Right cardiac atrium (tissue), 5 donors: ENCODE results near the gene KLC3. TPM values are rescaled to one million over a fixed set of nuclear protein-coding genes. Genes with fewer than 3 reads are reported as not detected.

Experiments used
- ATAC-seq, 2 donors: fragments of 200-7000 bp; cut with Tn5 transposase; one replicate each; pipeline versions ENCODE4 v1.8.0 to v1.9.1; 2020; ENCODE audit warnings: moderate library complexity in 2 of 2, mild to moderate bottlenecking in 1 of 2
- DNase-seq, 3 donors: peaks; one replicate each; pipeline ENCODE4 v3.0.0-alpha.2; 2020
- H3K27ac ChIP-seq: one replicate; pipeline ENCODE4 v1.5.1; 2013; ENCODE audit warnings: mild to moderate bottlenecking, low read length, control low read depth, moderate library complexity
- H3K27me3 ChIP-seq: one replicate; pipeline ENCODE4 v1.6.1; 2013; ENCODE audit not compliant: control insufficient read depth, insufficient read depth
- H3K4me1 ChIP-seq: one replicate; pipeline ENCODE4 v1.6.1; 2013; ENCODE audit warnings: low read length; ENCODE audit not compliant: control insufficient read depth, insufficient read depth
- H3K4me3 ChIP-seq: one replicate; pipeline ENCODE4 v1.5.1; 2013; ENCODE audit warnings: low read length, control low read depth
- H3K9me3 ChIP-seq: one replicate; pipeline ENCODE4 v1.6.1; 2013; ENCODE audit warnings: low read length; ENCODE audit not compliant: control insufficient read depth
- WGBS: extraction: QIAGEN DNeasy Blood & Tissue Kit; methylation state at CpG from one replicate; pipeline ENCODE4 v1.1.7; 2013; 5-methylcytosine and 5-hydroxymethylcytosine counted together
- intact Hi-C, 4 donors: fragments of 100-400 bp; cut with DNase I; formaldehyde crosslinking; loops; one replicate each; pipeline versions ENCODE4 v1.11.0 to v1.14.0; 2022 to 2023
- polyA plus RNA-seq: library from polyadenylated mRNA; stranded (reverse); fragments of 200-250 nt; gene quantifications from one replicate; pipeline ENCODE4 v1.2.3, GENCODE V29; 2013
- total RNA-seq, 4 donors: library from RNA; stranded (reverse); fragmentation: NEBNext Ultra II Directional; extraction: Animal tissue kit (Norgen Biotek cat#: 25700); gene quantifications; one replicate each; pipeline ENCODE4 v1.2.1, GENCODE V29; 2021
- donor health status: healthy with polysubstance abuse.
- donor health status: DM: no; HTN: yes; CAD: no.
- donor health status: DM: no; HTN: no; CAD: no.
- donor health status: DM: no; HTN: yes; CAD: no; lungs with severe emphysema.
- donor health status: DM: yes; HTN: yes; CAD: no.

The KLC3 gene
- total and polyA plus RNA-seq, 5 donors: 0.18 TPM; not detected in 4

GRCh38 chr19:45315304-45315703, 25.2 kb upstream of the KLC3 start:
- H3K4me1 ChIP-seq: no peaks in the 10 kb centered on the region
- H3K4me3 ChIP-seq: no peak overlapping the region
- H3K27ac ChIP-seq: no peak overlapping the region
- DNase-seq (peak in 2 of 3 donors; percentile 50 to 52), ATAC-seq (no peak)
- WGBS: 68% methylated on average over 21 of the region's 21 CpGs
- H3K27me3 ChIP-seq: no peaks in the 10 kb centered on the region
- H3K9me3 ChIP-seq: no peaks in the 10 kb centered on the region
- intact Hi-C loops: no loop called here

GRCh38 chr19:45320997-45321775, 19.4 kb upstream of the KLC3 start:
- Histone ChIP-seq H3K4me1 (peaks cover under 1% of the 10 kb centered on the region), H3K27ac (peak overlapping the region; percentile 71), H3K4me3 (peak overlapping the region; percentile 50), H3K27me3 (no peaks in the 10 kb centered on the region), H3K9me3 (no peaks in the 10 kb centered on the region)
- no peak for DNase-seq
- intact Hi-C loops: no loop called here
- WGBS: 65% methylated on average over 12 of the region's 12 CpGs
- no peak for ATAC-seq

DNA sequence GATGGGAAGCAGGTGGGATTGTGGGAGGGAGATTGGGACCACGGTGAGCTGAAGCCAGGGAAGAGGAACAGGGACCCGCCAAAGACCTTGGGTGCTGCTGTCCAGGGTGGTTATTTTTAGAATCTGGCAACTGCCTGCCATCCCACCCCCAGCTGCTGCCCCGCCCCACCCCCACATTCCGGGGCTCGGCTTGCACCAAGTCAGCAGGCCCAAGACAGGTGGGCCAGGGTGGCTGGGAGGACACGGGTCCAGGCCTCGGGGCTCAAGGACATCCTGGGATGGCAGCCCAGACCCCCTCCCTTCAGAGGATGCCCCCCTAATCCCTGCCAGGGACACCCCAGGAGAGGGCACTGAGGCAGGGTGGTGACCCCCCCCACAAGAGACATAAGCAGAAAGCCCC, 18.7 kb upstream of the KLC3 start:
- Histone ChIP-seq H3K27me3 (no peaks in the 10 kb centered on the region), H3K4me1 (peaks cover 3% of the 10 kb centered on the region), H3K9me3 (no peaks in the 10 kb centered on the region), H3K4me3 (peak overlapping the region; percentile 50), H3K27ac (peak overlapping the region; percentile 73)
- WGBS: 41% methylated on average over 7 of the region's 7 CpGs
- peak; percentile 13 to 22 for ATAC-seq
- DNase-seq: peak; percentile 20 to 81 (median 72)
- intact Hi-C loops: no loop called here

- no peak for ATAC-seq
- Histone ChIP-seq H3K9me3 (no peaks in the 10 kb centered on the region), H3K27ac (peak overlapping the region; percentile 73), H3K4me3 (peak overlapping the region; percentile 50), H3K4me1 (peaks cover 3% of the 10 kb centered on the region), H3K27me3 (no peaks in the 10 kb centered on the region)
- intact Hi-C loops: no loop called here
- DNase-seq: no peak
- WGBS: 39% methylated on average over 11 of the region's 11 CpGs
Observed at GRCh38 chr19:45322311-45322710, 18.2 kb upstream of the KLC3 start.

DNA sequence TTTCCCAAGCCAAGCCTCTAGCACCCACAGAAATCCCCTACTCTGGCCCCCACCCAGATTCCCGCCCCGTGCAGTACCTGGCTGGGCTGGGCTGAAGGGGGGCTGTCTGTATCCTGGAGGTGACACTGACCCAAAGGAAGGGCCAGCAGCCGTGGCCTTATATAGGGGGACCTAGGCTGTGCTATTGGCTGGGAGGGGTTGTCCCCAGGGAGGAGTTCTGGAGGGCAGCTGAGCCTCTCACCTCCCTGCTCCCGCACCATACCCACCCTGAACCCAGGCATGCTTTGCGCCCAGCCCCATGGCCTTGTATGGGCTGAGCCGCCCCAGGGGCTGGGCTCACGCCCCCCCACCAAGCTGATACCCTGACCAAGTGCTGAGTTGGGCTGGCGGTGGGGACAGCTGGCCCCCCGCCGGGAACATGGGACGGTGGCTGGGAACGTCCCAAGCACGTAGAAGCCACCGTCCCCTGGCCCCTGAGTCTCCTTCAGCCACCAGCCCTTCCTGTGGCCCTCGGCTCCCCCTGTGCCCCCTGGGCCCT, 17.7 kb upstream of the KLC3 start, which contains the start of gene CKM:
TSS of gene CKM (minus strand) at position 132 of the 538 bp plus-strand sequence. CDS start 3,162 bp downstream, outside the sequence.
- 23% methylated on average over 15 of the region's 15 CpGs for WGBS
- Histone ChIP-seq H3K27ac (peak within 1 kb of the TSS; percentile 73), H3K9me3 (no peaks in the 10 kb centered on the region), H3K4me3 (peak within 1 kb of the TSS; percentile 50), H3K4me1 (peaks cover 3% of the 10 kb centered on the region), H3K27me3 (no peaks in the 10 kb centered on the region)
- ATAC-seq (peak; percentile 84), DNase-seq (peak; percentile 77 to 93 (median 90))
- intact Hi-C loops: no loop called here

DNA sequence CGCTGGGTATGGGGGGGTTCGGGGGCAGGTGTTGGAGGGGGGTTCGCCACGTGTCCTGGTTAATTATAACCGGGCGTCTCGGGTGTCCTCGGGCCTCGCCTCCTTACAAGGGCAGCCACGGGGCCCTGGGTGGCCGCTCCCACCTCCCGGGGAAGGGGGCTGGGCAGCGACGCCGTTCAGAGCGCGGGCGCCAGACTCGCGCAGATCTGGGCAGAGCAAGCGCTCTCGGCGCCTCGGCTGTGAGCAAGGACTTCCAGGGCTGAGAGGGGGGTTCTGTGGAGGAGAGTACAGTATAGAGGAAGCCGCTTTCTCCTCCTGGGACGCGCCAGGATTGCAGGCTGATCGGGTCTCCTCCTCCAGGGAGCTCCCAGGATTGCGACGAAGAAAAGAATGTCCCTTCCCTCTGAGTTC, 16.9 kb upstream of the KLC3 start:
- ATAC-seq: peak; percentile 74 to 75
- Histone ChIP-seq H3K27ac (peak overlapping the region; percentile 72), H3K27me3 (no peaks in the 10 kb centered on the region)

GRCh38 chr19:45324349-45324907, 16.1 kb upstream of the KLC3 start:
- peaks cover 3% of the 10 kb centered on the region for H3K4me1 ChIP-seq
- no peaks in the 10 kb centered on the region for H3K9me3 ChIP-seq
- intact Hi-C loops: no loop called here
- 58% methylated on average over 11 of the region's 11 CpGs for WGBS
- peak overlapping the region; percentile 44 for H3K4me3 ChIP-seq
- H3K27ac ChIP-seq: peak overlapping the region; percentile 72
- DNase-seq (no peak), ATAC-seq (no peak)
- no peaks in the 10 kb centered on the region for H3K27me3 ChIP-seq

More for the DNA sequence above, 16.9 kb upstream of the KLC3 start:
- 2% methylated on average over 30 of the region's 30 CpGs for WGBS
- DNase-seq: peak; percentile 70 to 92 (median 83)
- H3K4me1 ChIP-seq: peaks cover 3% of the 10 kb centered on the region
- H3K9me3 ChIP-seq: no peaks in the 10 kb centered on the region
- peak overlapping the region; percentile 44 for H3K4me3 ChIP-seq
- intact Hi-C loops: no loop called here

- Histone ChIP-seq H3K4me1 (peaks cover 3% of the 10 kb centered on the region), H3K4me3 (no peak overlapping the region), H3K27ac (no peak overlapping the region), H3K27me3 (no peaks in the 10 kb centered on the region), H3K9me3 (no peaks in the 10 kb centered on the region)
- ATAC-seq (no peak), DNase-seq (no peak)
- 77% methylated on average over 13 of the region's 13 CpGs for WGBS
- intact Hi-C loops: no loop called here
Observed at GRCh38 chr19:45327404-45328143, 13.0 kb upstream of the KLC3 start.

- no peaks in the 10 kb centered on the region for H3K9me3 ChIP-seq
- no peak overlapping the region for H3K27ac ChIP-seq
- H3K4me3 ChIP-seq: no peak overlapping the region
- intact Hi-C loops: no loop called here
- ATAC-seq (no peak), DNase-seq (no peak)
- H3K27me3 ChIP-seq: no peaks in the 10 kb centered on the region
- 85% methylated on average over 7 of the region's 7 CpGs for WGBS
- peaks cover under 1% of the 10 kb centered on the region for H3K4me1 ChIP-seq
Observed at GRCh38 chr19:45331411-45331810, 9.1 kb upstream of the KLC3 start.

DNA sequence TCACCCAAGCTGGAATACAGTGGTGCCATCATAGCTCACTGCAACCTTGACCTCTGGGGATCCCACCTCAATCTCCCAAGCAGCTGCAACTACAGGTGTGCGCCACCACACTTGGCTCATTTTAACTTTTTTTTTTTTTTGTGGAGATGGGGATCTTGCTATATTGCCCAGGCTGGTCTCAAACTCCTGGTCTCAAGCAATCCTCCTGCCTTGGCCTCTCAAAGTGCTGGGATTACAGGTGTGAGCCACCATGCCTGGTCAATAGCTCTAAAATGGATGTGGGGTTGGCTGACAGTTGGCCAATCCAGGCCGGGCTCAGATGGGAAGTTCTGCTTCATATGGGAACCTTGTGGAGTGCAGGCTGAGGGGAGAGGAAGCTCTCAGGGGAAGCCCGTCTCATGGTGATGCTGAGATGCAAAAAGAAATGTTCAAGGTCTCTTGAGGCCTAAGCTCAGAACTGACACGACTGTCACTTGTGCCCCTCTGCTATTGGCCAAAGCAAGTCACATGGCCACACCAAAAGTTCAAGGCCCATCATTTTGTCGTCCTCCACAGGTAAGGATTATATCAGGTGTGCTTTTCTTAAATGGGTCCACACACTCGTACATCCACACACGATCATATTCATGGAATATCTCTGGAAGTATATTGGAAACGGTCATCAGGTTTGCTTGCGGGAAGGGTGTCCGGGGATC, 6.8 kb upstream of the KLC3 start:
- intact Hi-C loops: no loop called here
- Histone ChIP-seq H3K4me3 (no peak overlapping the region), H3K27me3 (no peaks in the 10 kb centered on the region), H3K27ac (no peak overlapping the region), H3K4me1 (no peaks in the 10 kb centered on the region), H3K9me3 (no peaks in the 10 kb centered on the region)
- ATAC-seq (peak in 1 of 2 donors; percentile 10), DNase-seq (no peak)
- 82% methylated on average over 10 of the region's 10 CpGs for WGBS
